GM12878 (cell line): Measurements from ENCODE around the gene NTSR1. TPM values are rescaled to one million over a fixed set of nuclear protein-coding genes. Genes with fewer than 3 reads are reported as not detected.
A peak's percentile ranks its signal among the peaks of the same experiment; 100 is the strongest.

Experiments used
- BHLHE40 ChIP-seq, 2 experiments: fragments of 450-650 bp in 1 of 2; IDR thresholded peaks; 2 replicates each; pipeline ENCODE4 v1.6.1; 2011 to 2017; ENCODE audit warnings: low read depth in 2 of 2, borderline replicate concordance in 1 of 2, improper control_type of control experiment in 1 of 2, low read length in 1 of 2, mild to moderate bottlenecking in 1 of 2
- ETV6 ChIP-seq, 2 experiments: fragments of 450-650 bp in 1 of 2; IDR thresholded peaks in 1 of 2; conservative IDR thresholded peaks in 1 of 2; 2 replicates each; pipeline ENCODE4 v1.6.1; 2014; ENCODE audit warnings: antibody characterized with exemption in 1 of 2, borderline replicate concordance in 1 of 2, low read depth in 1 of 2, mild to moderate bottlenecking in 1 of 2, moderate library complexity in 1 of 2
- FOS ChIP-seq: IDR thresholded peaks from 3 replicates; pipeline ENCODE4 v1.6.1; 2011; ENCODE audit warnings: borderline replicate concordance; ENCODE audit not compliant: insufficient read length; ENCODE audit errors: extremely low read depth
- FOXK2 ChIP-seq: fragments of 450-650 bp; IDR thresholded peaks from 2 replicates; pipeline ENCODE4 v1.6.1; 2017; ENCODE audit warnings: mild to moderate bottlenecking, moderate library complexity
- IRF5 ChIP-seq: fragments of 450-650 bp; IDR thresholded peaks from 2 replicates; pipeline ENCODE4 v1.6.1; 2017; ENCODE audit warnings: borderline replicate concordance
- JUNB ChIP-seq: IDR thresholded peaks from 2 replicates; pipeline ENCODE4 v1.6.1; 2016; ENCODE audit warnings: antibody characterized with exemption, mild to moderate bottlenecking
- MEF2B ChIP-seq: fragments of 450-650 bp; IDR thresholded peaks from 2 replicates; pipeline ENCODE4 v1.6.1; 2018; ENCODE audit warnings: mild to moderate bottlenecking, moderate library complexity; ENCODE audit not compliant: partially characterized antibody, poor library complexity, severe bottlenecking
- MTA2 ChIP-seq: fragments of 450-650 bp; IDR thresholded peaks from 2 replicates; pipeline ENCODE4 v1.6.1; 2016; ENCODE audit warnings: low read depth, mild to moderate bottlenecking, moderate library complexity
- MTA3 ChIP-seq: IDR thresholded peaks from 2 replicates; pipeline ENCODE4 v1.6.1; 2012; ENCODE audit warnings: low read length, inconsistent platforms, borderline replicate concordance
- MYC ChIP-seq: IDR thresholded peaks from 2 replicates; pipeline ENCODE4 v1.6.1; 2011; ENCODE audit warnings: mild to moderate bottlenecking, low read length, moderate library complexity, inconsistent platforms; ENCODE audit not compliant: insufficient read depth, insufficient replicate concordance, insufficient read length, severe bottlenecking
- NR2F1 ChIP-seq: fragments of 450-650 bp; conservative IDR thresholded peaks from 2 replicates; pipeline ENCODE4 v1.6.1; 2017; ENCODE audit warnings: mild to moderate bottlenecking
- RCOR1 ChIP-seq: conservative IDR thresholded peaks from 2 replicates; pipeline ENCODE4 v1.6.1; 2012; ENCODE audit warnings: low read depth, low read length, improper control_type of control experiment
- SPI1 ChIP-seq: IDR thresholded peaks from 2 replicates; pipeline ENCODE4 v1.6.1; 2011; ENCODE audit warnings: low read depth, mild to moderate bottlenecking, low read length, moderate library complexity, borderline replicate concordance; ENCODE audit not compliant: insufficient read depth
- TARDBP ChIP-seq: IDR thresholded peaks from 2 replicates; pipeline ENCODE4 v1.6.1; 2016; ENCODE audit warnings: borderline replicate concordance
- ZNF24 ChIP-seq: fragments of 450-650 bp; IDR thresholded peaks from 2 replicates; pipeline ENCODE4 v1.6.1; 2017; ENCODE audit warnings: antibody characterized with exemption, mild to moderate bottlenecking
- ZNF384 ChIP-seq: IDR thresholded peaks from 2 replicates; pipeline ENCODE4 v1.6.1; 2012; ENCODE audit warnings: low read depth, mild to moderate bottlenecking, low read length, improper control_type of control experiment, borderline replicate concordance
- polyA plus RNA-seq, 11 experiments: library from polyadenylated mRNA; depleted of rRNA in 4 of 11; unstranded in 6 of 11; stranded (reverse) in 5 of 11; fragments of >200 nt; fragmentation: Nextera tagmentation in 4 of 11; fragmentation: Illumina TruSeq in 1 of 11; extraction: Ambion mirVana in 4 of 11; extraction: Trizol in 1 of 11; gene quantifications; 1 replicate in 1 of 11; 2 replicates in 10 of 11; pipeline versions ENCODE4 v1.2.1 to v1.2.3, GENCODE V29; 2011 to 2016; ENCODE audit warnings: inconsistent platforms in 2 of 11, missing spikeins in 2 of 11, low read depth in 1 of 11
- total RNA-seq, 4 experiments: library from RNA; depleted of rRNA in 3 of 4; stranded (reverse); fragments of >200 nt in 3 of 4; fragmentation: Illumina TruSeq in 1 of 4; extraction: Trizol in 1 of 4; gene quantifications; 2 replicates each; pipeline versions ENCODE4 v1.2.1 to v1.2.3, GENCODE V29; 2013 to 2021
- TF ChIP-seq, protein P1 (sequence below), 3 experiments: IDR thresholded peaks in 2 of 3; conservative IDR thresholded peaks in 1 of 3; 2 replicates each; pipeline ENCODE4 v1.5.1; 2011; ENCODE audit warnings: low read depth in 3 of 3, low read length in 3 of 3, mild to moderate bottlenecking in 3 of 3, control low read depth in 2 of 3, moderate library complexity in 2 of 3, inconsistent platforms in 1 of 3, mixed read lengths in 1 of 3; ENCODE audit not compliant: control insufficient read depth in 2 of 3, insufficient read depth in 1 of 3; ENCODE audit errors: extremely low read depth in 1 of 3
- TF ChIP-seq, protein P2 (sequence below): fragments of 450-650 bp; IDR thresholded peaks from 2 replicates; pipeline ENCODE4 v1.6.1; 2017; ENCODE audit warnings: antibody characterized with exemption, mild to moderate bottlenecking, moderate library complexity
- TF ChIP-seq, protein P3 (sequence below): fragments of 450-650 bp; formaldehyde crosslinking; IDR thresholded peaks from 2 replicates; pipeline ENCODE4 v1.5.0; 2022; ENCODE audit warnings: mild to moderate bottlenecking, missing genetic modification characterization

Gene NTSR1
- total and polyA plus RNA-seq, 10 of the 15 experiments (the other 5 are each of a cell fraction or from before 2014, with no cell fraction given) = not detected

GRCh38 chr20:62795023-62795761 is 86.6 kb downstream of the NTSR1 start (continued):
- TF ChIP-seq, protein P1, sequence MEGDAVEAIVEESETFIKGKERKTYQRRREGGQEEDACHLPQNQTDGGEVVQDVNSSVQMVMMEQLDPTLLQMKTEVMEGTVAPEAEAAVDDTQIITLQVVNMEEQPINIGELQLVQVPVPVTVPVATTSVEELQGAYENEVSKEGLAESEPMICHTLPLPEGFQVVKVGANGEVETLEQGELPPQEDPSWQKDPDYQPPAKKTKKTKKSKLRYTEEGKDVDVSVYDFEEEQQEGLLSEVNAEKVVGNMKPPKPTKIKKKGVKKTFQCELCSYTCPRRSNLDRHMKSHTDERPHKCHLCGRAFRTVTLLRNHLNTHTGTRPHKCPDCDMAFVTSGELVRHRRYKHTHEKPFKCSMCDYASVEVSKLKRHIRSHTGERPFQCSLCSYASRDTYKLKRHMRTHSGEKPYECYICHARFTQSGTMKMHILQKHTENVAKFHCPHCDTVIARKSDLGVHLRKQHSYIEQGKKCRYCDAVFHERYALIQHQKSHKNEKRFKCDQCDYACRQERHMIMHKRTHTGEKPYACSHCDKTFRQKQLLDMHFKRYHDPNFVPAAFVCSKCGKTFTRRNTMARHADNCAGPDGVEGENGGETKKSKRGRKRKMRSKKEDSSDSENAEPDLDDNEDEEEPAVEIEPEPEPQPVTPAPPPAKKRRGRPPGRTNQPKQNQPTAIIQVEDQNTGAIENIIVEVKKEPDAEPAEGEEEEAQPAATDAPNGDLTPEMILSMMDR (IDR thresholded peaks at IDR 0.05 in 2 of 3, conservative IDR thresholded peaks at IDR 0.05 in 1 of 3; ENCODE audit: control insufficient read depth in 2 of 3, extremely low read depth in 1 of 3, insufficient read depth in 1 of 3, low read depth in 3 of 3, low read length in 3 of 3) = no peak
- no peak for TF ChIP-seq MEF2B
- TF ChIP-seq TARDBP = no peak
- TF ChIP-seq, protein P2, sequence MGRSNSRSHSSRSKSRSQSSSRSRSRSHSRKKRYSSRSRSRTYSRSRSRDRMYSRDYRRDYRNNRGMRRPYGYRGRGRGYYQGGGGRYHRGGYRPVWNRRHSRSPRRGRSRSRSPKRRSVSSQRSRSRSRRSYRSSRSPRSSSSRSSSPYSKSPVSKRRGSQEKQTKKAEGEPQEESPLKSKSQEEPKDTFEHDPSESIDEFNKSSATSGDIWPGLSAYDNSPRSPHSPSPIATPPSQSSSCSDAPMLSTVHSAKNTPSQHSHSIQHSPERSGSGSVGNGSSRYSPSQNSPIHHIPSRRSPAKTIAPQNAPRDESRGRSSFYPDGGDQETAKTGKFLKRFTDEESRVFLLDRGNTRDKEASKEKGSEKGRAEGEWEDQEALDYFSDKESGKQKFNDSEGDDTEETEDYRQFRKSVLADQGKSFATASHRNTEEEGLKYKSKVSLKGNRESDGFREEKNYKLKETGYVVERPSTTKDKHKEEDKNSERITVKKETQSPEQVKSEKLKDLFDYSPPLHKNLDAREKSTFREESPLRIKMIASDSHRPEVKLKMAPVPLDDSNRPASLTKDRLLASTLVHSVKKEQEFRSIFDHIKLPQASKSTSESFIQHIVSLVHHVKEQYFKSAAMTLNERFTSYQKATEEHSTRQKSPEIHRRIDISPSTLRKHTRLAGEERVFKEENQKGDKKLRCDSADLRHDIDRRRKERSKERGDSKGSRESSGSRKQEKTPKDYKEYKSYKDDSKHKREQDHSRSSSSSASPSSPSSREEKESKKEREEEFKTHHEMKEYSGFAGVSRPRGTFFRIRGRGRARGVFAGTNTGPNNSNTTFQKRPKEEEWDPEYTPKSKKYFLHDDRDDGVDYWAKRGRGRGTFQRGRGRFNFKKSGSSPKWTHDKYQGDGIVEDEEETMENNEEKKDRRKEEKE = no peak
- no peak for TF ChIP-seq SPI1
- TF ChIP-seq NR2F1 = no peak
- no peak for TF ChIP-seq ZNF24
- no peak for TF ChIP-seq FOXK2
- TF ChIP-seq FOS = no peak
- TF ChIP-seq MYC = no peak
- peak in 1 of 2 experiments; percentile 53; a peak in 2 of 4 replicates for TF ChIP-seq BHLHE40 (IDR thresholded peaks at IDR 0.05; ENCODE audit: borderline replicate concordance in 1 of 2, low read depth in 2 of 2, low read length in 1 of 2)
- no peak for TF ChIP-seq IRF5
- TF ChIP-seq JUNB = no peak
- TF ChIP-seq ETV6 (conservative IDR thresholded peaks at IDR 0.05 in 1 of 2, IDR thresholded peaks at IDR 0.05 in 1 of 2; ENCODE audit: borderline replicate concordance in 1 of 2, low read depth in 1 of 2) = no peak
- no peak for TF ChIP-seq MTA3
- TF ChIP-seq, protein P3, sequence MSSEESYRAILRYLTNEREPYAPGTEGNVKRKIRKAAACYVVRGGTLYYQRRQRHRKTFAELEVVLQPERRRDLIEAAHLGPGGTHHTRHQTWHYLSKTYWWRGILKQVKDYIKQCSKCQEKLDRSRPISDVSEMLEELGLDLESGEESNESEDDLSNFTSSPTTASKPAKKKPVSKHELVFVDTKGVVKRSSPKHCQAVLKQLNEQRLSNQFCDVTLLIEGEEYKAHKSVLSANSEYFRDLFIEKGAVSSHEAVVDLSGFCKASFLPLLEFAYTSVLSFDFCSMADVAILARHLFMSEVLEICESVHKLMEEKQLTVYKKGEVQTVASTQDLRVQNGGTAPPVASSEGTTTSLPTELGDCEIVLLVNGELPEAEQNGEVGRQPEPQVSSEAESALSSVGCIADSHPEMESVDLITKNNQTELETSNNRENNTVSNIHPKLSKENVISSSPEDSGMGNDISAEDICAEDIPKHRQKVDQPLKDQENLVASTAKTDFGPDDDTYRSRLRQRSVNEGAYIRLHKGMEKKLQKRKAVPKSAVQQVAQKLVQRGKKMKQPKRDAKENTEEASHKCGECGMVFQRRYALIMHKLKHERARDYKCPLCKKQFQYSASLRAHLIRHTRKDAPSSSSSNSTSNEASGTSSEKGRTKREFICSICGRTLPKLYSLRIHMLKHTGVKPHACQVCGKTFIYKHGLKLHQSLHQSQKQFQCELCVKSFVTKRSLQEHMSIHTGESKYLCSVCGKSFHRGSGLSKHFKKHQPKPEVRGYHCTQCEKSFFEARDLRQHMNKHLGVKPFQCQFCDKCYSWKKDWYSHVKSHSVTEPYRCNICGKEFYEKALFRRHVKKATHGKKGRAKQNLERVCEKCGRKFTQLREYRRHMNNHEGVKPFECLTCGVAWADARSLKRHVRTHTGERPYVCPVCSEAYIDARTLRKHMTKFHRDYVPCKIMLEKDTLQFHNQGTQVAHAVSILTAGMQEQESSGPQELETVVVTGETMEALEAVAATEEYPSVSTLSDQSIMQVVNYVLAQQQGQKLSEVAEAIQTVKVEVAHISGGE = no peak
- TF ChIP-seq RCOR1 = no peak
- no peak for TF ChIP-seq MTA2
- TF ChIP-seq ZNF384 = peak; percentile 58
